HG03103 (cell line): ENCODE results near the gene WFDC12.

ENCODE experiments used
- ATAC-seq: cut with Tn5 transposase; IDR thresholded peaks from one replicate; pipeline ENCODE4 v1.9.1; 2021; ENCODE audit warnings: low read depth; ENCODE audit not compliant: unreplicated experiment

Gene WFDC12

DNA sequence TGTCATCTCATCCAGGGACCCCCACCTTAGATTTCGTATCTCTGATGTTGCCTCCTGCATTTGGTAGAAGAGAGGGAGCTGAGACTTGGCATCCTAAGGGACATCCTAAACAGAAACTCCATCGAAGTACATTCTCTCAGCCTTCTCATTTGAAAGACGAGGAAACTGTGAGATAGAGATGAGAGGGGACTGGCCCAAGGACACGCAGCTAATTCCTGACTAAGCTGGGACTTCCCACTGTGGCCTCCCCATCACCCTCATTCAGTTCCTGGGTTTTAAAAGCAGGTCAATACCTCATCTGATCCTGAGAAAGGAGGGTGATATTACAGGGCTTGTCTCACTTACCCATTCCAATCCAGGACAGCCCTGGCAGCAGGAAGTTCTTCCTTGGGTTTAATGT, 8.4 kb downstream of the WFDC12 start:
- no peak for ATAC-seq

- ATAC-seq: no peak
Observed at GRCh38 chr20:45115386-45115774, 8.9 kb downstream of the WFDC12 start.

GRCh38 chr20:45114465-45115385, 9.5 kb downstream of the WFDC12 start, which contains the start of gene WFDC5:
Gene WFDC5, minus strand, starts transcription at chr20:45115174. Its CDS starts 91 bp downstream, at chr20:45115083.
- ATAC-seq: no peak

DNA sequence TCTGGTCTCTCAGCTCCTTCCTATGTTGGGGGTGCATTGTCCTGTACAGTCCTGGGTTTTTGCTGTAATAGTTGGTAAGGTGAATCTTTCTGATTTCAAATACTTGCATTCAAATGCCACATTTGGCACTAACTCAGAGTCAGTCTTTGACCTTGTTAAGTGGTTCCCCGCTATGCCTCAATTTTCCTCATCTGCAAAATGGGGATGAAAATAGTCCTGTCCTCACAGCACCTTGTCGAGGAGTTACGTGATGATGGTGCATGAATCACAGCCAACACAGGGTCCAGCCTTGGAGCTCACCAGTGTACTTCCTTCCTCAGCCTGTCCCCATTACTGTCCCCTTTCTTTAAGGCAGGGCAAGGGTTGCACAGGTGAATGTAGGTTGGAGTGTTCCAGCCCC, 10.4 kb downstream of the WFDC12 start:
- no peak for ATAC-seq

DNA sequence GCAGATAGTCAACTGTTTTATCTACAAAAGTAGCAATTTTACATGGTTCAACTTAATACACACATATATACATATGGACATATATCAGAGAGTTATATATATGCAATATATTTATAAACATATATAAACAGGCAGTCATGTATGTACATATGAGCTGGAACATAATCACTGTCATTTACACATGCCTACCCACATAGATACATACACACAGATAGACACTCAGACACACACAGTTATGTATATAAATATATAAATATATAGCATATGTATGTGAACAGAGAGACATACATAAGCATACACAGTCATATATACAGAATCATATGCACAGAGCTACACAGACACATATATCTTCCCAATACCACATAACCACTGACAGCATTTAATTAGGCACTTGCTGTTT, 11.5 kb downstream of the WFDC12 start:
- ATAC-seq: no peak

GRCh38 chr20:45111799-45112471, 12.3 kb downstream of the WFDC12 start:
- ATAC-seq: no peak

DNA sequence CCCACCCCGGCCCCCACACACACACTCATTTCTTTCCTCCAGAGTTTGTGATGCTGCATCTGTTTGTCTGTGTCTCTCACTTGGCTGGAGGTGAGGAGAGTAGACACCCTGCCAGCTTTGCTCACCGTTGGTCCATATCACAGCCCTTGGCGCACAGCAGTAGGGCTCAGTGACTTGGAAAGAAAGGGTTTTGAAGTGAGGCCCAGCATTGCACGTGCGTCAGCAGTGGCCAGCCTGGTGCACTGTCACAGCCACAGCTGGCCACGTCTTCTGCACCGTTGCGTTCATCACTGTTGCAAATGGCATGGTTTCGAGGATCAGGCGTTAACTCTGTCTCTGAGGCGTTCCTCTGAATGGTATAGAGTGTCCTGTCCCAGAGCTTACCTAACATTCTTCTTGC, 13.0 kb downstream of the WFDC12 start:
- ATAC-seq: no peak

- ATAC-seq: no peak
Observed at GRCh38 chr20:45110301-45110700, 14.0 kb downstream of the WFDC12 start.

DNA sequence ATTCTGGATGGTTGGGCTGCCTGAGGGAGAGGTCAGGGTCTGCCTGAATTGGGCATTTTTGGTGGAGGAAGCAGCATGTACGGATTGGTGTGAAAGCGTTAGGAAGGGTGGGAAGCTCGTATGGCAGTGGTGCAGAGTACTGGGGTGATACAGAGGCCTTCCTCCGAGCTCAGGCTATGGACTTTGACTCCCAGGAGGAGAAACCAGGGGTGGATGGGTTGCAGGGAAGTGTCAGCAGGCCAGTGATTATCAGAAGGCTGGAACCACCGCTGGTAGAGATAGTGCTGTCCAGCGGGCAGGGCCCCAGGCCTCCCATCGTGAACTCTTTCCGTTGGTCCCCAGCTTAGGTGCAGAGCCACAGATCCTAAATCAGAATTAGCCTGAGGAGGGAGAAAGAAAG, 14.6 kb downstream of the WFDC12 start:
- ATAC-seq: no peak

DNA sequence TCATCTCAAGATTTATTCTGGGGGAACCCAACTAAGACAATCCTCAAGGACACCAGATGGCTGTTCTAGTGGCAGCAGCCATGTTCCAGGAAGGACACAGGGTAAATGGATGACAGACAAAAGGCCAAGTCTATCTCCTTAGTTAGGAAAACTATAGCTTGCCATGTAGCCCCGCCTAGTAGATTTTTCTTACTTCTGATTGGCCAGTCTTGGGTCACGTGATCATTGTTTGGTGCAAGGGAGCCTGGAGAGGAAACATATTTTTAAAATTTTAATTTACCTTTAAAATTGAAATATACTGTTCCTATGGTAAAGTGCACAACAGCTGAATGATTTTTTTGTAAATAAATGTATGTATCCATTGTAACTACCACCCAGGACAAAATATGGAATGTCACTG, 18.9 kb downstream of the WFDC12 start:
- ATAC-seq: no peak

DNA sequence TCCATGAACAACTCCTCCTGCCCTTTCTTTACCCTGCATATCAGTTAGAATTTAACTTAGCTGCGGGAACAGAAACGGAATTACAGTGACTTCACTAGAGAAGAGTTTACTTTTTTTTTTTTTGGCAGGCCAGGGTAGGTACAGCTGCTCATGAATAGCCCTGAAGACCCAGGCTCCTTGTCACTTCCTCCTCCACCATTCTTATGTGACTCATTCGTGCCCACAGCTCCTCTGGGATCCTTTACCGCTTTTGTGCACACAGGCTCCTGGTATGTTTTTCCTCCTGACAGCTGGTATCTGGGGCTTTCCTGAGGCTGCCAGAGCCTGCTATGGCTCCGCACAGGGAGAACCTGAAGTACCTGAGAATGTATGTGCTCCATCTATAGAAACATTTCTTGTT, 19.5 kb downstream of the WFDC12 start:
- no peak for ATAC-seq

GRCh38 chr20:45103072-45103471, 21.2 kb downstream of the WFDC12 start:
- ATAC-seq: no peak

DNA sequence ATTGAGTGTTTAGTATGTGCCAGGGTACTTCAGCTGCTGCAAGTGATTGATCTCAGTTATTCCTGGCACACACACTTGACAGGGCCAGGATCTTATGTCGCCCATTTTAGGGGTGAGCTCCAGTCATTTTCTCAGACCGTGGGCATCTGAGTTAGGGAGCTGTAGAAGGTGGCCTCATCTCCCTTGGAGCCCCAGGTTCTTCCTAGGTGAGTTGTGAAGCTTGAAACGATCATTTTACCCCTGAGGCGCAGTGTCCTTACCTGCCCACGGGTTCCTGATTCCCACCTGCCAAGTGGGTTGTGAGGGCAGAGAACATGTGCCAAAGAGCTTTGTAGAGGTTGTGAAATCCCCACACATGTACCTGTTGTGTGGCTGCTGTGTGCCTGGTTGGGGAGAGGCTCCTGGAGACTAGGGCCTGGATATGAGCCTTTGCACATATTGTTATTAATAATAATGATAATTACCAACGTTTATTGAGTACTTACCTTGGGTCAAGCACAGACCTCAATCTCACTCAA, 22.9 kb downstream of the WFDC12 start:
- ATAC-seq: no peak

DNA sequence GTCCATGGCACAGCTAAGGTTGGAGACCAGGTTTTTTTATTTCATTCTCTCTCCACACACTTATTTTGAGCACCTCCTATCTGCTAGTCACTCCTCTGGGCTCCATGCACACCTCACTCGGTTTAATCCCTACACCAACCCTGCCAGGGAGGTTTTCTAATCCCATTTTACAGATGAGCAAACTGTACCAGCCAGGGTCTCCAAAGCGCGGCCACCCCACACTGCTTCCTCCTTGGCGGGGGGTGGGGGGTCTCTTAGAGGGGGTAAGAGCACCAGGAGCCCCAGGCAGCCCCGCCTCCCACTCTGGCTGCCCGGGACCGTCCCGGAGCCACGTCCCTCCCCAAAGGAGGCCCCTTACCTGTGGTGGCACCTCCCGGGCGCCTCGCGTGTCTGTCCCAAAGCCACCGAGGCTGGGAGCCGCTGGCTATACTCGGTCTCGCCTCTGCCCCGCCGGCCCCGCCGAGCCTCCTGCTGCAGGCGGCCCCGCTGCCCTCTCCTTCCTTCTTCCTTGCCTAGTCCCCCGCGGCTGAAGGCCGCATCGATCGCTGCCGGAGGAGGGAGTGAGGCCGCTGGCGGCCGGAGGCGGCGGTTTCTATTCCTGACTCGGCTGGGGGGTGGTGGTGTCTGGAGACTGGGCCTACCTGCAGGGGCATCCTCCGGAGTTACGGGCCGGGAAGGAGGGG, 23.6 kb downstream of the WFDC12 start, which contains the start of gene KCNS1:
KCNS1 (minus strand) TSS at position 565 of the 683 bp plus-strand sequence. CDS start 1,891 bp downstream, outside the sequence.
- ATAC-seq: no peak

GRCh38 chr20:45098103-45098773, 26.0 kb downstream of the WFDC12 start:
- ATAC-seq: no peak

DNA sequence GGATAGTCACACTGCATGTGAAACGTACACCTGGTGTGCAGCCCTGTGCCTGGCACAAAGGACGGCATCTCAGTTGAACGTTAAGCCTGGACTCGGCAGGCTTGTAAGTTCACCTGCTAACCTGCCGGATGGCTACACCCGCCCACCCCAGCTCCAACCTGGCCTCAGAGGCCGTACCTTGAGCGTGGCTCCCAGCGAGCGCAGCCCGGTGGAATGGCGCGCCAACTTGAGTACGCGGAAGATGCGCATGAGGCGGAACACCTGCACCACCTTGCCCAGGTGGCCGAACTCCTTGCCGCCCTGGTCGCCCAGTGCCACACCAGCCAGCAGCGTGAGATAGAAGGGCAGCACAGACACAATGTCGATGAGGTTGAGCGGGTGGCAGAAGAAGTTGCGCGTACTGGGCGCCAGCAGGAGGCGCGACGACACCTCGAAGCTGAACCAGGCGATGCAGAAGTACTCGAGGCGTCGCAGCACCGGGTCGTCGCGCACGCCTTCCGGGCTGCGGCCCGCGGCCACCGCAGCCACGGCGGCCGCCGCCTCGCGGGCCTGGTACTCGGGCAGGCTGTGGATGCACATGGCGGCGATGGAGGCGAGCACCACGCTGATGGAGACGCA, 26.7 kb downstream of the WFDC12 start:
- no peak for ATAC-seq

GRCh38 chr20:45096781-45097180, 27.5 kb downstream of the WFDC12 start:
- no peak for ATAC-seq

DNA sequence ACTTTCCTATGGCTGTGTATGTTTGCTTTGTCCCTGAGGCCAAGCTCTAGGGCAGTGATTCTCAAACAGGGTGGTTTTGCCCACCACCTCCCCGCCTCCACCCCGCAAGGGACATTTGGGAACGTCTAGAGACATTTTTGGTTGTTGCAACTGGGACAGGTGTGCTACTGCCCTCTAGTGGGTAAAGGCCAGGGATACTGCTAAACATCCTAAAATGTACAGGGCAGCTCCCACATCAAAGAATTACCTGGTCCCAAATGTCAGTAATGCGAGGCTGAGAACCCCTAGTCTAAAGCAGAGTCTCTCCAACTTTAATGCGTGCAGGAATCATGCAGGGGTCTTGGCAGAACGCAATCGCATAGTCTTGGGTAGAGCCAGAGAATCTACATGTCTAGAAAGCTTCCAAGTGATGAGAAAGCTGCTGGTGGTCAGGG, 28.4 kb downstream of the WFDC12 start:
- ATAC-seq: no peak

DNA sequence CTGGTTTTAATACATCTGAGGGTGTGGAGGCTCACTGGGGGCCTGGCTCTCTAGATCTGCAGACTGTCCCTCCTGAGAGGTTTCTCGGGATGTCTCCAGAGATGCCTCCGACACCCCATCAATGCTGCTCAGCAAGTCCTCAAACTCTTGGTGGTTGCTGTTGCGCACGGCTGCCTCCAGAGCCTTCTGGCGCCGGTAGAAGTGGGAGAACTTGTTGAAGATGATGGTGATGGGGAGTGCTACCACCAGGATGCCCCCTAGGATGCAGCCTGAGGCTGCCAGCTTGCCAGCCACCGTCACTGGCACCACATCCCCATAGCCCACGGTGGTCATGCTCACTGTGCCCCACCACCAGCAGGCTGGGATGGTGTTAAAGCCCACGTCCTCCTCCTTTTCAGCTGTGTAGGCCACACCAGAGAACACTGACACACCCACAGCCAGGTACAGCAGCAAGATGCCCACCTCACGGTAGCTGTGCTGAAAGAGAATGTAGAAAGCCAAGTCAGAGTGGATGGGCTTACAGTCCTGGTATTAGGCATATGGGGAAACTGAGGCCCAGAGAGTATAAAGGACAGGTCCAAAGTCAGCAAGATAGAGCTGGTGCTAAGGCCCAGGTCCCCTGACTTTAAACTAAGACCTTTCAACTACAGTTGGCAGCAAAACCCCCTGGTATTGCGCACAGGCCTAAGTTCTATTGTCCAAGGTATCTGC, 29.2 kb downstream of the WFDC12 start:
- no peak for ATAC-seq
